ENCODE results near the gene QRICH2. TPM values are rescaled to one million over a fixed set of nuclear protein-coding genes. Genes with fewer than 3 reads are reported as not detected.

The QRICH2 gene
- total RNA-seq, 3 donors from 2014 or later (not counting 1 experiment from before 2014, with no cell fraction given) = 2.3 to 3.1 (median 2.9) TPM

- Histone ChIP-seq H3K27ac (ENCODE audit: low read length) (no peak overlapping the region), H3K27me3 (ENCODE audit: control insufficient read depth, insufficient read depth, low read length) (no peaks in the 10 kb centered on the region), H3K36me3 (ENCODE audit: control insufficient read depth, insufficient read depth, low read length) (peaks cover 14% of the 10 kb centered on the region), H3K9me3 (ENCODE audit: control insufficient read depth, insufficient read depth, low read length) (no peaks in the 10 kb centered on the region), H3K4me1 (ENCODE audit: control insufficient read depth, insufficient read depth, low read length) (no peaks in the 10 kb centered on the region), H3K4me3 (ENCODE audit: low read length) (no peak overlapping the region)
- Mint-ChIP-seq H3K4me3 (no peak overlapping the region), H3K27me3 (ENCODE audit: low read depth in 2 of 2) (no peaks in the 10 kb centered on the region), H3K4me1 (peaks cover 0 to 6% of the 10 kb centered on the region in 2 donors), H3K27ac (no peak overlapping the region), H3K9me3 (no peaks in the 10 kb centered on the region), H3K36me3 (peaks cover under 1% of the 10 kb centered on the region)
- TF ChIP-seq, protein P1, sequence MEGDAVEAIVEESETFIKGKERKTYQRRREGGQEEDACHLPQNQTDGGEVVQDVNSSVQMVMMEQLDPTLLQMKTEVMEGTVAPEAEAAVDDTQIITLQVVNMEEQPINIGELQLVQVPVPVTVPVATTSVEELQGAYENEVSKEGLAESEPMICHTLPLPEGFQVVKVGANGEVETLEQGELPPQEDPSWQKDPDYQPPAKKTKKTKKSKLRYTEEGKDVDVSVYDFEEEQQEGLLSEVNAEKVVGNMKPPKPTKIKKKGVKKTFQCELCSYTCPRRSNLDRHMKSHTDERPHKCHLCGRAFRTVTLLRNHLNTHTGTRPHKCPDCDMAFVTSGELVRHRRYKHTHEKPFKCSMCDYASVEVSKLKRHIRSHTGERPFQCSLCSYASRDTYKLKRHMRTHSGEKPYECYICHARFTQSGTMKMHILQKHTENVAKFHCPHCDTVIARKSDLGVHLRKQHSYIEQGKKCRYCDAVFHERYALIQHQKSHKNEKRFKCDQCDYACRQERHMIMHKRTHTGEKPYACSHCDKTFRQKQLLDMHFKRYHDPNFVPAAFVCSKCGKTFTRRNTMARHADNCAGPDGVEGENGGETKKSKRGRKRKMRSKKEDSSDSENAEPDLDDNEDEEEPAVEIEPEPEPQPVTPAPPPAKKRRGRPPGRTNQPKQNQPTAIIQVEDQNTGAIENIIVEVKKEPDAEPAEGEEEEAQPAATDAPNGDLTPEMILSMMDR (IDR thresholded peaks at IDR 0.05) = no peak
- WGBS (ENCODE audit: insufficient coverage) = 100% methylated on average over 3 of the region's 3 CpGs
- intact Hi-C loops (cut with micrococcal nuclease) = no loop called here
- DNase-seq = no peak
- ATAC-seq = no peak
Observed at GRCh38 chr17:76318586-76318985, 10.5 kb upstream of the QRICH2 start.

- Mint-ChIP-seq H3K4me1 (peaks cover 0 to 6% of the 10 kb centered on the region in 2 donors), H3K36me3 (peaks cover 9% of the 10 kb centered on the region), H3K27ac (no peak overlapping the region), H3K9me3 (no peaks in the 10 kb centered on the region), H3K27me3 (ENCODE audit: low read depth in 2 of 2) (no peaks in the 10 kb centered on the region), H3K4me3 (no peak overlapping the region)
- no peaks in the 10 kb centered on the region for H3K9me3 ChIP-seq (ENCODE audit: control insufficient read depth, insufficient read depth, low read length)
- intact Hi-C loops (cut with micrococcal nuclease) = no loop called here
- H3K4me1 ChIP-seq (ENCODE audit: control insufficient read depth, insufficient read depth, low read length) = no peaks in the 10 kb centered on the region
- peaks cover 24% of the 10 kb centered on the region for H3K36me3 ChIP-seq (ENCODE audit: control insufficient read depth, insufficient read depth, low read length)
- H3K27me3 ChIP-seq (ENCODE audit: control insufficient read depth, insufficient read depth, low read length) = no peaks in the 10 kb centered on the region
- no peak overlapping the region for H3K4me3 ChIP-seq (ENCODE audit: low read length)
- H3K27ac ChIP-seq (ENCODE audit: low read length) = no peak overlapping the region
- 72% methylated on average over 2 of the region's 2 CpGs for WGBS (ENCODE audit: insufficient coverage)
- no peak for ATAC-seq
- DNase-seq = no peak
- TF ChIP-seq, protein P1 (IDR thresholded peaks at IDR 0.05) = no peak
Observed at GRCh38 chr17:76317535-76317934, 9.5 kb upstream of the QRICH2 start.

DNA sequence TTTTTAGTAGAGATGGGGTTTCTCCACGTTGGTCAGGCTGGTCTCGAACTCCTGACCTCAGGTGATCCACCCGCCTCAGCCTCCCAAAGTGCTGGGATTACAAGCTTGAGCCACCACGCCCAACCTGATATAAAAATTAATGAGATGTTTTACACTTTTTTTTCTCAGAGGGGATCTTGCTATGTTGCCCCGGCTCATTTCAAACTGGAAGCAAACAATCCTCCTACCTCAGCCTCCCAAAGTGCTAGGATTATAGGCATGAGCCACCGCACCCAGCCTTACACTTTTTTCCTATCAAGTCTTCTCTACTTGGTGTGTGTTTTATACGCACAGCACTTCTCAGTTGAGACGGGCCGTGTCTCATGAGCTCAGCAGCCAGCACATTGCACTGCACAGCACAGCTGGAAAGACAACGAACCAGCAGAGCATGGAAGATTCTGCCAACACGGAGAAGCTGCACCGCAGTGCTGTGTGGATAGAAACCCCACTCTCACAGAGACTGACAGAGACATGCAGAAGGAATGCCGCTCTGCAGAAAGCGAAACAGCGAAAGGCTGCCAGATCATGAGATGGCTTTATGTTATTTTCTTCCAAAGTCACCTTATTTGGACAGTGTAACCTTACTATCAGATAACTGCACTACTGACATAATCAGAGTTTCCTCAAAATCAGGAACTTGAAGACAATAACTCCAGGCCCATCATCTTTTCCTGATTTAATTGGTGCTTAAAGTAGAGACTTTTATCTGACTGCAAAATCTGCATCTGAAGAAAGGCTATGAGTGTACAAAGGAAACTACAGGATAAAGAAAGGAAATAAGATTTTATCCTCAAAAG, 6.5 kb upstream of the QRICH2 start:
- Histone ChIP-seq H3K27ac (ENCODE audit: low read length) (no peak overlapping the region), H3K27me3 (ENCODE audit: control insufficient read depth, insufficient read depth, low read length) (no peaks in the 10 kb centered on the region), H3K36me3 (ENCODE audit: control insufficient read depth, insufficient read depth, low read length) (peaks cover 37% of the 10 kb centered on the region), H3K9me3 (ENCODE audit: control insufficient read depth, insufficient read depth, low read length) (no peaks in the 10 kb centered on the region), H3K4me3 (ENCODE audit: low read length) (no peak overlapping the region), H3K4me1 (ENCODE audit: control insufficient read depth, insufficient read depth, low read length) (no peaks in the 10 kb centered on the region)
- Mint-ChIP-seq H3K4me1 (peaks cover 0 to 6% of the 10 kb centered on the region in 2 donors), H3K27ac (no peak overlapping the region), H3K4me3 (no peak overlapping the region), H3K27me3 (ENCODE audit: low read depth in 2 of 2) (no peaks in the 10 kb centered on the region), H3K9me3 (no peaks in the 10 kb centered on the region), H3K36me3 (peaks cover 9% of the 10 kb centered on the region)
- 98% methylated on average over 15 of the region's 15 CpGs for WGBS (ENCODE audit: insufficient coverage)
- ATAC-seq (no peak), DNase-seq (no peak)
- intact Hi-C loops (cut with micrococcal nuclease) = no loop called here
- TF ChIP-seq, protein P1 (IDR thresholded peaks at IDR 0.05) = no peak

All from natural killer cell (primary cell).